ENCODE results near the gene PRSS57.

PRSS57 gene

GRCh38 chr19:718251-718951 lies 23.1 kb upstream of the PRSS57 start:
- Histone ChIP-seq H3K27me3 (ENCODE audit: insufficient read depth, poor library complexity, severe bottlenecking) (no peaks in the 10 kb centered on the region), H3K4me3 (ENCODE audit: severe bottlenecking) (no peak overlapping the region), H3K36me3 (ENCODE audit: low read depth) (no peaks in the 10 kb centered on the region), H3K9me3 (ENCODE audit: severe bottlenecking) (no peaks in the 10 kb centered on the region), H3K4me1 (ENCODE audit: insufficient read depth, poor library complexity, severe bottlenecking) (no peaks in the 10 kb centered on the region), H3K27ac (ENCODE audit: poor library complexity, severe bottlenecking) (no peak overlapping the region)
- DNase-seq (ENCODE audit: low spot score) (no peak), ATAC-seq (ENCODE audit: low read depth) (no peak)
- no peak for TF ChIP-seq CTCF (IDR thresholded peaks at IDR 0.05; ENCODE audit: poor library complexity, severe bottlenecking)

GRCh38 chr19:715347-715746 lies 20.1 kb upstream of the PRSS57 start:
- Histone ChIP-seq H3K9me3 (ENCODE audit: severe bottlenecking) (no peaks in the 10 kb centered on the region), H3K36me3 (ENCODE audit: low read depth) (no peaks in the 10 kb centered on the region), H3K27ac (ENCODE audit: poor library complexity, severe bottlenecking) (no peak overlapping the region), H3K4me3 (ENCODE audit: severe bottlenecking) (no peak overlapping the region), H3K27me3 (ENCODE audit: insufficient read depth, poor library complexity, severe bottlenecking) (peaks cover 10% of the 10 kb centered on the region), H3K4me1 (ENCODE audit: insufficient read depth, poor library complexity, severe bottlenecking) (no peaks in the 10 kb centered on the region)
- DNase-seq (ENCODE audit: low spot score) (no peak), ATAC-seq (ENCODE audit: low read depth) (no peak)
- no peak for TF ChIP-seq CTCF (IDR thresholded peaks at IDR 0.05; ENCODE audit: poor library complexity, severe bottlenecking)

GRCh38 chr19:711254-711653 lies 16.0 kb upstream of the PRSS57 start:
- Histone ChIP-seq H3K27ac (ENCODE audit: poor library complexity, severe bottlenecking) (no peak overlapping the region), H3K4me1 (ENCODE audit: insufficient read depth, poor library complexity, severe bottlenecking) (no peaks in the 10 kb centered on the region), H3K4me3 (ENCODE audit: severe bottlenecking) (no peak overlapping the region), H3K27me3 (ENCODE audit: insufficient read depth, poor library complexity, severe bottlenecking) (peaks cover 34% of the 10 kb centered on the region), H3K36me3 (ENCODE audit: low read depth) (no peaks in the 10 kb centered on the region), H3K9me3 (ENCODE audit: severe bottlenecking) (peaks cover 4% of the 10 kb centered on the region)
- ATAC-seq (ENCODE audit: low read depth) (no peak), DNase-seq (ENCODE audit: low spot score) (no peak)
- no peak for TF ChIP-seq CTCF (IDR thresholded peaks at IDR 0.05; ENCODE audit: poor library complexity, severe bottlenecking)

GRCh38 chr19:710767-711166 lies 15.5 kb upstream of the PRSS57 start:
- TF ChIP-seq CTCF (IDR thresholded peaks at IDR 0.05; ENCODE audit: poor library complexity, severe bottlenecking), result no peak
- ATAC-seq (ENCODE audit: low read depth), result no peak
- H3K36me3 ChIP-seq (ENCODE audit: low read depth), result no peaks in the 10 kb centered on the region
- no peak overlapping the region for H3K27ac ChIP-seq (ENCODE audit: poor library complexity, severe bottlenecking)
- DNase-seq (ENCODE audit: low spot score), result no peak
- H3K4me3 ChIP-seq (ENCODE audit: severe bottlenecking), result no peak overlapping the region
- peaks cover 34% of the 10 kb centered on the region for H3K27me3 ChIP-seq (ENCODE audit: insufficient read depth, poor library complexity, severe bottlenecking)
- peaks cover 4% of the 10 kb centered on the region for H3K9me3 ChIP-seq (ENCODE audit: severe bottlenecking)
- no peaks in the 10 kb centered on the region for H3K4me1 ChIP-seq (ENCODE audit: insufficient read depth, poor library complexity, severe bottlenecking)

GRCh38 chr19:709965-710571 lies 14.8 kb upstream of the PRSS57 start:
- Histone ChIP-seq H3K27me3 (ENCODE audit: insufficient read depth, poor library complexity, severe bottlenecking) (peaks cover 34% of the 10 kb centered on the region), H3K27ac (ENCODE audit: poor library complexity, severe bottlenecking) (no peak overlapping the region), H3K4me3 (ENCODE audit: severe bottlenecking) (no peak overlapping the region), H3K36me3 (ENCODE audit: low read depth) (no peaks in the 10 kb centered on the region), H3K9me3 (ENCODE audit: severe bottlenecking) (peaks cover 4% of the 10 kb centered on the region), H3K4me1 (ENCODE audit: insufficient read depth, poor library complexity, severe bottlenecking) (no peaks in the 10 kb centered on the region)
- no peak for TF ChIP-seq CTCF (IDR thresholded peaks at IDR 0.05; ENCODE audit: poor library complexity, severe bottlenecking)
- DNase-seq (ENCODE audit: low spot score) (no peak), ATAC-seq (ENCODE audit: low read depth) (no peak)

Data from RWPE2 (cell line).